Cerebellar cortex (tissue), 1 donor: ENCODE results near the gene PSD2.
A peak's percentile ranks its signal among the peaks of the same experiment; 100 is the strongest.

Source experiments
- DNase-seq: peaks from one replicate; pipeline ENCODE4 v3.0.0-alpha.2; 2015; ENCODE audit warnings: low spot score

Gene PSD2

DNA sequence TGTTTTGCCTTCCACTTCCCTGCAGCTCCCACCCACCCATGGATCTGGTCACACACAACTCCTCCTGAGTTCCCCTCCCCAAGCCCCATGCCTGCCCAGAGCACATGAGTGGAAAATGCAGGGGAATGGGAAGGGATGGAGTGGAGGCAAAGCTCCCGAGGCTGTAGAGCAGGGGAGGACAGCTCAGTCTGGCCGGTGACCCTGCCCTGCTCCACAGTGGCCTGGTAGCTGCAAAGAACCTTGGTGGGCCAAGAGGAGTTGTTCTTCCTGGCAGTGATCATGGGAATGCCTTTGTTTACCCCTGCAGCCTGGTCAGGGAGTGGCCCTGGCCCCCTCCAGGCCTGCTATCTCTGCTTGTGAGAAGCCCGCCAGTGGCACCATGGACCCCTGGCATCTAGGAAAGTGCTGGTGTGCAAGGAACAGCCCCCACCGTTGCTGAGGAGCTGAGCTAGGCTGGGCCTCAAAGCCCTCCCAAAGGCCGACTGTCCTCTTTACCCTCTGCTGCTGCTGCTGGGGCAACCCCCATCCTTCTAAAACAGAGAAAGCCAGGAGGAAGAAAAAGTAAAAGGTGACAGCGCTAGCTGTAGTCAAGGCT is 60.4 kb downstream of the PSD2 start:
- DNase-seq, result no peak

DNA sequence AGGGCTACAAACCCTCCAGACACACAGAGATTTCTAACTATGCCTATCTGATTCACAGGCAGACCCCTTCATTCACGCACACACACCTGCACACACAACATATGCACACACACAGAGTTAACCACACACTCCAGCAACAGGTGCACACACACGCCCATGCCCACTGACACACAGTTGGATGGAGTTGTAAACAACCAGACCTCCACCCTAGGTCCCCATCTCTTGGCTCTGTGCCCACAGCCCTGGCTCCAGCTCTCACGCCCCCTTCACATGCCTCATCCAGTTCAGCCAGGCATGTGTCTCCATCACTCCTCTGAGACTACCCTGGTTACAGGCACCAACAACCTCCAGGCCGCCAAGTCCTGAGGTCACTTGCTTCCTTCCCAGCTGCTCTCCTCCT is 61.1 kb downstream of the PSD2 start:
- DNase-seq, result no peak

DNA sequence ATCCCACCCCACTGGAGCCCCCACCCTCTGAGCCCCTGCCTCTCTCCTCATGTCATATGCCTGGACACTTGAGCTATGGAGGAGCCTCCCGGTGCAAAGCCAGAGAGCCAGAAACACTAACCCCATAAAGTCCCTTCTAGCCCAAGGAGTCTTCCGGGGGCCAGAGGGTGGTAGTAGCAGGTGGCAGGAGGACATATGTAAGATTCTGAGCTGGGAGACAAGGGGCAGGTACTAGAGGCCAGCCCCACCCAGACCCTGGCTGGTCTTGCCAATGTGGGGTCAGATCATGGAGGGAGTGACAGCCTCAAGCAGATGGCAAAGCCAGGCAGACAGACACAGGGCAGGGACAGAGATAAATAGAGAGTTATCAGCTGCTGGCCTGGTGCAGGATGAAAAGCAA is 63.4 kb downstream of the PSD2 start:
- DNase-seq, result no peak

DNA sequence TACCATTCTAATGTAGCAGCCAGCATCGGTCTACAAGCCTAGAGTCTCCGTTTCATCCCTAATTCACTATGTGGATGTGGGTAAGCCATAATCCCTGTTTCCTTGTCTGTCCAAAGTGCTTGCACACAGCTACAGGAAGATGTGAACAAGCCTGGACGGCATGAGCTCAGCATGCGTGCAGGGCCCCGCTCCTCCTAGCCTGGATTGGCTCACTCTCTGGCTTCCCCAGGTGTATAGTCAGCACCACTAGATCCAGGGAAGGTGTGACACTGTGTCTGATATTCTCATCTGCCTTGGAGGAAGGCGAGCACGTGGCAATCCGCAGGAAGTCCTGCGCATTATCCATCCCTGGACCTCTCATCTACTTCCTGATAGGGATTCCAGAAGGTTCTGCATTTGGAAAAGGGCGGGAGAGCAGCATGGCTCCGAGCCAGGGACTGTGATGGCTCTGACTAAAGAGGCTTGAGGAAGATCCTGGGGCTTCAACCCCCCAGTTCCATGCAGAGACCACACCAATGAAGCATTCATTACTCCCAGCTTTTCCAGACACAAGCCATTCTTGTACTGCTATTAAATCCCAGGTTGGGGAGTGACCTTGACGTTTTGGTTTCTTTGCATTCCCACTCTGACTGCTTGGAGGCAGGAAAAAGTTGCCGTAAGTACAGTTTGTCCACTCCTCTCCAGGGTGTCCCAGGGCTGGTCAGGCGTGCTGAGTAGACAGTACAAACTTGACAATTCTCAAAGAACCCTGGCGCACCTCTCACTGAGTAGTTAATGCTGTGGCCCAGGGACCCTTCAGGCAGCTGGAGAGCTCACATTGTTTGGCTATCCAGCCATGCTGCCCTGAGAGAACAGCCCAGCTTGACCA is 65.6 kb downstream of the PSD2 start:
- no peak for DNase-seq

DNA sequence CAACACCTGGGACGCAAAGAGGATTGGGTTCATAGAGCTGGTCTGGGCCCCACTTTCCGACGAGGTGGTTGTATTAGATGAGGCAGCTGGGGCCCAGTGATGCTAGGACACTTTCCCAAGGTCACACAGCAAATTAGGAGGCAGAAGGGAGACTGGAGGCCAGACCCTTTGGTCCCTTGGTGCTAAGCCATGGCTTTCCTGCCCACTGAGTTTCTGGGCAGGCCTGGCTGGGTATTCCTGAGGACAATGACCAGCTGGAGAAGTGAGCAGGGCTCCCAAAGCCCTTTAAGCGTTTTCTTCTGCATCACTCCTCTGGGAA is 66.2 kb downstream of the PSD2 start:
- DNase-seq, result no peak

DNA sequence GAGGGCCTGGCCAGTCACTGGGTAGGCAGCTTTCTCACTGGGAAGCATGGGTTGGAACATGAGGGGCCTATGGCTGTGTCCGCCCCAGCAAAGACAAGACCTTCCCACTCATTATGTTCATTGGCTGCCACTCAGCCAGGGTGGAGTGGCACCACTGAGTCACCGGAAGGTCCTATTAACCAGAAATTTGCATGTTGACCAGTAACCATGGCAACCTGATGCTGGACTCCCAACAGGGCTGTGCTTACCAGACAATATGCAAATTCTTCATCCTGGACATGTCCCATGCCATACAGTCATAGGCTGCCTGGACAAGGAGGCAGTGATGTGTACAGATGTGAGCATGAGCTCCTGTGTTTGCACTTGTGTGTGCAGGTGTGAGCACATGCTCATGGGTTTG is 66.7 kb downstream of the PSD2 start:
- DNase-seq, result no peak

DNA sequence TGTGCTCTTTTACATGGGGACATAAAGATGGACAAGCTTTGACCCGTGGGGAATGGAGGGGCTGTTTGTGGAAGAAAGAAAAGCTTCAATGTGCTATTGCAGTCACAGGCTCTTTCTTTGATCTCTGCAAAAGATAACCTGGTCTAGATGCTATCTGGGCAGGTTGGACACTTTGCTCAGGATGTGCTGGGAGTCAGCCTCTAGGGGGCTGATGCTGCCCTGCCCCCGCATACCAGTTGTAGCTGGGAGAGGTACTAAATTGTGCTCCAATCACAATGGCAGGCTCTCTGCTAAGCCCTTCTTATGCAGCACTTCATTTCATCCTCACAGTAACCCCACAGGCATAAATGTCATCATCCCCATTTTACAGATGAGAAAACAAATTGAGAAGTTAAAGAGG is 67.2 kb downstream of the PSD2 start:
- DNase-seq, result no peak

DNA sequence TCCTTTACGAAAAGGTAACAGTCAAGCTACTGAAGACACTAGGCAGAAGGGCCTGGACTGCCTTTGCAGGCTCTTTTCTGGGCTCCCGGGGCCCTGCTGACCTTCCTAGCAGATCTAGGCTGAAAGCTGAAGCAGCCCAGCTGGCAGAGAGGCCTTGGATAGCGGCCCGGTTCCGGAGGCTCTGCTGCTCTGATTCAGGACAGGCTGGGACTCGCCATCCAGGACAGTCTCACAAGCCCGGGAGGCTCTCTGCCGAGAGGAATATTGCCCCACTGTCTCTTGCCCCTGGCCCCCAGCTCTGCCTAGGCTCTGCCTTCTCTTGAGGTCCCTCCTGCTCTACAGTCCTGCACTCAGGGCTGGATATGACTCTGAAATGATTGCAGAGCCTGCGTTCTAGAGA is 67.8 kb downstream of the PSD2 start:
- peak; percentile 95 for DNase-seq

DNA sequence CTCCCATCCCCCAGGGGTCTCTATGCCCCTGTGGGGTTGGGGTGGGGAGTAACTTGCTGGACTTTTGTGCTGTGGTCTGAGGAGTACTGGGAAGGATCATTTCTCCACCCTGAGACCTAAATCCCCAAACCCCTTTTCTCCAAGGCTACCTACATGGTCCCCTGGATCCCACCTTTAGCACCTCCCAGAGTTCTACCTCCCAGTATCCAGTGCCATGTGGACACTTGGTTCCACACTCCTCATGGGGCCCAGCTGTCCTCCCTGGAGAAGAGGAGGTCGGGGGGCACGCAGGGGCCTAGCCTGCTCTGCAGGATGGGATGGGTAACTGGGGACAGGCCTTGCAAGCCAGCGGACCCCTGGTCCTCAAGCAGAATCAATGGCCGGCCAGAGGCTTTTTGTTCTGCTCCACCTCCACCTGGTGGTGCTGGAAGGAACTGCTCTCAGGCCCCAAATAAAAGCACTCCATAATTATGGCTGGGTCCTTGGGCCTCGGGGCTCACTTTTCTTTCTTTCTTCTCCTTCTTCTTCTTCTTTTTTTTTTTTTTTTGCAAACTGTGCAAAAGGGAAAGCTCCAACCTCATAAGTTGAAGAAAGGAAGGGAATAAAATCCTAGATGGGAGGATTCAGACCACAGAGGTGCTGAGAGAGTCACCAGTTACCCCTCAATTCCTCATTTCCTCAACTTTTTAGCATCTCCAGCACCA is 68.4 kb downstream of the PSD2 start:
- peak; percentile 77 for DNase-seq

DNA sequence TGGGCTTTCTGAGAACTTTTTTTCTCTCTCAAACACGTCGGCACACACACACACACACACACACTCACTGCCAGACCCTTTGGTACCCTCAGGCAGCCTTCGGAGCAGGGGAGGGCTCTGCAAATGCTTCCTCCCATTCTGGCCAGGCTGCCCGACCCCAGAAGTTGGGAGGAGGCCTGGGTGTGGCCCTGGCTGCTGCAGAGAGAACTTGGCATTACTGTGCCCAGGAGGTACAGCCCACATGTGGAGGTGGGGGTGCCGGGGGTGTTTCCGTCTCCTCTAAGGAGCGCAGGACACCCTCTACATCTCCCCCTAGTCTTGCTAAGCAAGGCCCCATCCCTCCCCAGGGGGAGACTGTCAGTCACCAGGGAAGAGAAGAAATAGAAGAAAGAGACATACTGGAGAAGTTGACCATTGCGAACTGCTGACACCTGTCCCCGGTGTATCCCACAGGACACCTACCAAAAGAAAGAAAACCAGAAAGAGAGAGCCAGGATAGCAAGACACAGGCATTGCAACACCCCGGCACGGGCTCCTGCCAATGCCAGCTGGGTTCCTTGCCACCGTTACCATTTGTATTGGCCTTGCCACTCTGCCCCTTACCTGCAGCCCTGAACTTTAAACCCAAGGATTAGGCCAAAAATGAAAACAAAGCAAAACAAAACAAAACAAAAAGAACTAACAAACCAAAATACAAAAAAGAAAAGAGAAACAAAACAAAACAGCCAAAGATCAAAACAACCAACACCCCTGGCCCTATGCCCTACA is 69.3 kb downstream of the PSD2 start:
- no peak for DNase-seq

DNA sequence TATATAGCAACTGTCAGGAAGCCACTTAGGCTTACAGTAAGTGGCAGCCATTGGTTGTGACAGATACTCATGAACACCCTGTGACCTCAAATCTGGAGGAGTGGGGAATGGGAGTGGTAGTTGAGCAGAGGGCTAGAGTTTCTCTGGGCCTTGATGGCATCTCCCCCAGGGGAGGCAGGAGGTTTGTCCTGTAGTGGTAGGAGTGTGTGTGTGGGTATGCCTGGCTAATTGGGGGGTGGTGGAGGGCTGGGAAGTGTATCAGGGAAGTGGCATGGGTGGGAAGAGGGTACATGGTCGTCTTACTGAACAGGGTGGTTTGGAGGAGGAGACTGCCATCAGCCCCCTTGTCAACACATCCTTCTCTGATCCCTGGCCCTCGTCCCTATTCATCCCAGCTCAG is 71.5 kb downstream of the PSD2 start:
- no peak for DNase-seq

DNA sequence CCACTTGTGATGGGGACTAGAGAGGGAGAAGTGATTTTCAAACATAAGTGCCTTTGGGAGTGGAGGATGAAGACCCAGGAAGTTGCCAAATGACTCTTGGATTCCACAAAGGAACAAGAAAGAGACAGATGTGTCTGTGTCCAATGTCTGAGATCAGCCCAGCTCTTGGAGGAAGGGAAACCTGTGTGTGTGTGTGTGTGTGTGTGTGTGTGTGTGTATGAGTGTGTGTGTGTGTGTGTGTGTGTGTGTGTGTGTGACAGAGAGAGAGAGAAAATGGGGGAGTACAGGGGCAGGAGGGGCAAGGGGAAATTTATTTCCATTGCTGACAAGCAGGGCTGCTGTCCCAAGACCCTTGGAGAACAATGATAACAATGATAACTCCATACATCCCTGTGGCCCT is 72.0 kb downstream of the PSD2 start:
- no peak for DNase-seq

DNA sequence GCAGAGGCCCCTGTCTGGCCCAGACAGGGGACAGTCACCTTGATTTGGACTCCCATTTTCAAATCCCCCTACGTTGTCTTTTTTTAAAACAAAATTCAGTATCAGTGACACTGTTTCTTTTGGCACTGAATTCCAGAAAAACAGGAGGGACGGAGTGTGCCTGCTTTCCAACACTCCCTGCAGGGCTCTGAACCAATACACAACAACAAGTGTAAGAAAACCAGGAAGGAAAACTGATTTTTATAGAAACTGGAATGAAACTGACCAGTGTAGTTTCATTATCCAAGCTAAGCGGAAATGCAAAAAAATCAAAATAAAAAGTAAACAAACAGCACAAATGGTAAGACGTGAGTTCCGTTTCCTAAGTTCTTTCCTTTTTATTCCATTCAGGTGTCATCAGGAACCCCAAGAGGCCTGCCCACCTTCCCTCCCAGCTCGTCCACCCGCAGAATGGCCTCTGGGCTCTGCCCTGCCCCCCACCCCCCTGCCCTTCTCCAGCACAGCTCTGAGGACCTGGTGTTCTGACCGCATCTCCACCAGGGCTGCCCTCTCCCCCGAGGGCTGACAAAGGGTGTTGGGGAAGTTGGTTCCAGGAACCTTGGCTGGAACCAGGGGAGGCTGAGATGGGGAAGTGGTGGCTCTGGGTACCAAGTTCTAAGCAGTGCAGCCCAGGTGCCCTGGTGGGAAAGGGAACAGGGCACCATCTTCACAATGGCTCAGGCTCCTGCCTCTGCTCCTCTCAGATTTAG is 73.6 kb downstream of the PSD2 start:
- peak; percentile 36 for DNase-seq

DNA sequence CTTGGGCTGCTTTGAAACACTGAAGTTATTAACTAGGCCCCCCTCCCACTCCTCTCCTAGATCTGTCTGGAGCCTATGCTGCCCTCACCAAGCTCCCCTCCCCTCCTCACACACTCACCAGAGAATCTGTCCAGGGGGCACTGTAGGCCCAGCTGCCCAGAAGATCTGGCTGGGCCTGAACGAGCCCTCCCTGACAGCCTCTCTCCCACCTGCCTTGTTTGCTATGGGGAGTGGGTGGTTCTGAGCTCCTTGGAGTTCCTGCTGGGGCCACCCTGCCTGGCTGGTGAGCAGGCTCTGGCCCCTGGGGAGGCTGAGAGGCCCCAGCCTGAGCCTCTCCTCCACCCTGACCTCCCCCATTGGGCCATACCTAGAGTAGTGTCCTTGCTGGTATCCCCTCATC is 75.1 kb downstream of the PSD2 start:
- DNase-seq, result no peak

DNA sequence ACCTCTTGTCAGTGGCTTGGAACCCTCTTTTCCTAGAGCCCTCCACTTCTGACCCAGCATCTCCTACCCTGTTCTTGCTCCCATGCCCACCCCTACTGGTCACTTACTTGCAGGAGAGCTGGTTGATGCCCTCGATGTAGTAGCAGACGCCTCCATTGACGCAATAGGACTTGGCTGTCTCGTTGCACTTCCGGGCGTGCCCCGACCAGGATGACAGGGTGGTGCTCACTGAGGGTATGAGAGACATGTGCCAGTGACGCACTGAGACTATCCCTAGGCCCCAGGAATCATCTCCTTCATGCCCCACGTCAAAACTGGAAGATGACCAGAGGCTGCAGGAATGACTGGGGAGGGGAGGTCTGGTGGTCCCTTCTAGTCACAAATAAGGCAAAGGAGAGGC is 76.0 kb downstream of the PSD2 start:
- DNase-seq, result no peak

DNA sequence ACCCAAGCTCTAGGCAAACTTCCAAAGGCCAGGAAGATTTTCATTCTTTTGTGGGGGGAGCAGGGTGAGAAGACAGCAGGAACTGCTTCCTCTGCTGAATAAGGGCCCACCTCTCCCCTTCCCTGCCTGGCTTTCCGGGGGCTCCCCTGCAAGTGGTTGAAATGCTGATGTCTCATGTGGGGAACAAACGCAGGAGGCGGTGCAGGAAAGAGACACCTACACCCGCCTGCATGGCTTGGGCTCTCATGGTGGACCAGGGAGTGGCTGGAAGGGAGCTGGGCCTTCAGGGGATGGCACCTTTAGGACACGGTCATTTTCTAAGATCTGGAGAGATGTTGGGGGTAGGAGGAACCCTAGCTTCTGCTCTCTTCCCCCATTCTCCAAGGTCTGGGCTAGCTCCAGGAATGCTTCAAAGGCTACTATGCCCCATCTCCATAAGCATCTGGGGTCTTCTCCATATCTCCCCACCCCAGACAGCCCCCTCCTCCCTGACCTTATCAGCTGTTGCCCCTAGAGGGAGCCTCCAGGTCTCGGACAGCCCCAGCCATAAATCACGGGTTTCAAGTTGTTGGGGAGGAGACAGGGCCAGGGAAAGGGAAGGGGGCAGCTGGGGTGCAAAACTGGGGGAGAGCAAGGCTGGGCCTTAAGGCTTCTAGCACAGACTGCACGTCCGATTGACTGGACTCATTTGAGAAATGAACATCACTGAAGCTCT is 76.6 kb downstream of the PSD2 start:
- DNase-seq, result no peak

DNA sequence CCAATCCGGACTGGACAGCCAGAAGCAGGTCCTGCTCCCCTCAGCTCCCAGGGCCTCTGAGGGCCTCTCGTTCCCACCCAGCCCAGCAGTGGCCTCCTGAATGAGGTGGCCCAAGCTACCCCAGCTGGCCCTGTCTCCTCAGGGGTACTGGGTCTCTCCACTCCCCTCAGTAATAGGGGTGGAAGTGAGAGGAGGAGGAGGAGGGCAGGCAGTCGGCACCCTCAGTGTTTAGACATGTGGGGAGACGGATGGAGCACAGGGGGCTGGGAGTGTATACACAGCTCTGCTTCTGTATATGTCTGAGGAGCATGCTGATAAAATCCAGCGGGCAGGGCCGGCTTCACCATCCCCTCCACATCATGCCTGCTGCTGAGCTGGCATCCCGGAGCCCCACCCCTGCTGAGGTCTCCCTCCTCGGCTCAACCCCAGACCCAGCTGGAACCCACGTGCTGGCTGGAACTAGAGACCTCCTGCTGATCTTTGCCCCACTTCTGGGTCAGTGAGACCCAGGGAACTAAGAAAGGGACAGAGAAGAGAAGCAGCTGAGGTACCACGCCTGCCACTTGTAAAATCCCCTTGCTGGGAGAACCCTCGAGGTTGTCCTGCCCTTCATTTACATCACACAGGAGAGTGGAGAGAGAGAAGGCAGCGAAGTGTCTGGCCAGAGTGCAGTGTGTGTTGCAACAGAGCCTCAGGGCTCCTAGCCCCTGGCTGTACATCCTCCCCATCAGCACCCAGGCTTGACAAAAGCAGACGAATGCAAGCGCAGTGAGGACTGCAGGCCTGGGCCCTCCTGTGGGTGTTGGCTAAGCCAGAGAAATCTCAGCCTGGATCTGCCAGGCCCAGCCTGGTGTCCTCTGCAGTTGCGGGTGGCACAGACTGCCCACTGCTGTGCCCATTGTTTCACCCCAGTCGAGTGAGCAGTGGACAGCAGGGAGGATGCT is 77.5 kb downstream of the PSD2 start:
- DNase-seq, result no peak

DNA sequence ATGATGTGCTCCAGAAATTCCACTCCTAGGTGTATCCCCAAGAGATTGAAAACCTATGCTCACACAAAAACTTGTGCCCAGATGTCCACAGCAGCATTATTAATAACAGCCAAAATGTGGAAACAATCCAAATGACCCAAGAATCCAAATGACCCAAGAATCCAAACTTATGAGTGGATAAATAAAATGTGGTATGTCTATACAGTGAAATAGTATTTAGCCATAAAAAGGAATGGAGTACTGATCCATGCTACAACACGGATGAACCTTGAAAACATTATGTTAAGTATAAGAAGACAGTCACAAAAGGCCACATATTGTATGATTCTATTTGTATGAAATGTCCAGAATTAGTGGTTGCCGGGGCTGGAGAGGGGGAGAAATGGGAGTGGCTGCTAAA is 80.3 kb downstream of the PSD2 start:
- no peak for DNase-seq

DNA sequence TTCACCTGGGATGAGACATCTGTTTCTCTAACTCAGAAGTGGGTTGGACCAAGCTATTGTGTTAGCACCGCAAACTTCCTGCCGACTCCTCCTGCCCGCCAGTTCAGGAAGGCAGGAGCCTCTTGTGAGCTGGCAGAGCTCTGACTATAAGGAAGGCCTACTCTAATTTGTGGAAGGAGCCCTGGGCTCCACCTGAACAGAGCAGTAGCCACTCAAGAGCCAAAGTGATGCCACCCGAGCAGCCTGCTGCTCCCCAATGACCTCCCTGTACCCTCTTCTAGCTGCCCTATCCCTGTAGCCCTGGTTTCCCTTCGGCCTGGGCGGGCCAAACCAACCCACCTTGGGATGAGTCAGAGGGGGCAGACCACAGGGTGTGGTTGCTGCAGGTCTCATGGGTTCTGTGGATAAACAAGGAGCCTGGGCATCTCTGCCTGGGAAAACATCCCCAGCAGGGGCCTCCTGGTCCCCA is 81.6 kb downstream of the PSD2 start:
- DNase-seq, result no peak

DNA sequence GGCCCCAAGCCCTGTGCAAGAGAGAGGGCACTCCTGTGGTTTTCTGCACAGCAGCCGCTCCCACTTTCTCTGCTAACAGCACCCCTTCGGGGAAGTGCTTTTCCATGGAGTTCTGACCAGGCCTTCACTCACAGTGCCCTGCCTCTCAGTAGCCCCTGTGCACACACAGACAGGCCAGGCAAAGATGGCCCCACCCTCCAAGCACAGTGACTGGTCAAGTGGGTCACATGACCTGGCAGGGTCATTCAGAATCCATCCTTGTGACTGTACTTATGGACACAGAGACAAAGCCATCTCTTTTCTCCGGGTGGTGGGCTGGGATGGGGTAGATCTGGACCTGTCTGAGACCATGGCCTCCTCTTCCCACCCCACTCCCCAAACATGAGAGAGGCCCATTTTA is 82.5 kb downstream of the PSD2 start:
- DNase-seq, result no peak
